OCI-LY3 (cell line): ENCODE results near the gene BIN2.

Experiments used
- H2AFZ ChIP-seq: fragments of 200-600, 300-600 bp; shearing (Covaris generic); 2 replicates; pipeline ENCODE4 v1.6.0; 2014; ENCODE audit warnings: antibody characterized with exemption, low read depth, low read length
- H3K27ac ChIP-seq: fragments of 200-600, 300-600 bp; sonication (generic); 2 replicates; pipeline ENCODE4 v1.5.1; 2014; ENCODE audit warnings: mild to moderate bottlenecking, low read length, moderate library complexity, mixed read lengths
- H3K27me3 ChIP-seq: fragments of 200-600, 300-600 bp; sonication (generic); 2 replicates; pipeline ENCODE4 v1.6.1; 2014; ENCODE audit warnings: low read depth, low read length, mixed read lengths
- H3K36me3 ChIP-seq: fragments of 200-600, 300-600 bp; sonication (generic); replicated peaks from 2 replicates; pipeline ENCODE3; 2014; ENCODE audit warnings: low read depth, low read length, mixed read lengths
- H3K4me1 ChIP-seq: fragments of 300-600, 200-600 bp; sonication (generic); 2 replicates; pipeline ENCODE4 v1.6.1; 2014; ENCODE audit warnings: low read length, mixed read lengths
- H3K4me2 ChIP-seq: fragments of 200-600, 300-600 bp; sonication (generic); 2 replicates; pipeline ENCODE4 v1.6.1; 2014; ENCODE audit warnings: low read length, mixed read lengths
- H3K4me3 ChIP-seq: fragments of 300-600, 200-600 bp; sonication (generic); 2 replicates; pipeline ENCODE4 v1.5.1; 2014; ENCODE audit warnings: antibody characterized with exemption, mild to moderate bottlenecking, low read length, moderate library complexity
- H3K79me2 ChIP-seq: fragments of 300-600, 200-600 bp; shearing (Covaris generic); 2 replicates; pipeline ENCODE4 v1.6.1; 2014; ENCODE audit warnings: mild to moderate bottlenecking, low read length, mixed read lengths
- H3K9ac ChIP-seq: fragments of 300-600, 200-600 bp; shearing (Covaris generic); 2 replicates; pipeline ENCODE4 v1.6.0; 2014; ENCODE audit warnings: mild to moderate bottlenecking, low read length, moderate library complexity
- H3K9me3 ChIP-seq: fragments of 200-600, 300-600 bp; shearing (Covaris generic); 2 replicates; pipeline ENCODE4 v1.6.1; 2014; ENCODE audit warnings: low read length, mixed read lengths; ENCODE audit not compliant: insufficient read depth
- H4K20me1 ChIP-seq: fragments of 200-600, 300-600 bp; sonication (generic); 2 replicates; pipeline ENCODE4 v1.6.1; 2016; ENCODE audit warnings: low read length, mixed read lengths; ENCODE audit not compliant: insufficient read depth
- CTCF ChIP-seq: fragments of 200-600, 300-600 bp; sonication (generic); IDR thresholded peaks from 2 replicates; pipeline ENCODE4 v1.5.1; 2014; ENCODE audit warnings: antibody characterized with exemption, low read length, low read depth
- EZH2phosphoT487 ChIP-seq: fragments of 200-600 bp; shearing (Covaris generic); IDR thresholded peaks from 2 replicates; pipeline ENCODE4 v1.6.1; 2018; ENCODE audit warnings: antibody characterized with exemption, mixed run types, low read depth

Gene BIN2

GRCh38 chr12:51254536-51254935, 69.4 kb downstream of the BIN2 start:
- H3K9me3 ChIP-seq, result no peaks in the 10 kb centered on the region
- TF ChIP-seq CTCF (no peak), EZH2phosphoT487 (no peak)
- no peaks in the 10 kb centered on the region for H3K27me3 ChIP-seq
- H3K9ac ChIP-seq, result no peak overlapping the region
- H3K4me1 ChIP-seq, result no peaks in the 10 kb centered on the region
- no peak overlapping the region for H2AFZ ChIP-seq
- no peak overlapping the region for H3K27ac ChIP-seq
- no peaks in the 10 kb centered on the region for H4K20me1 ChIP-seq
- no peak overlapping the region for H3K4me2 ChIP-seq
- H3K79me2 ChIP-seq, result no peaks in the 10 kb centered on the region
- no peak overlapping the region for H3K4me3 ChIP-seq
- no peaks in the 10 kb centered on the region for H3K36me3 ChIP-seq

GRCh38 chr12:51253276-51253675, 70.7 kb downstream of the BIN2 start:
- Histone ChIP-seq H3K27ac (no peak overlapping the region), H3K79me2 (no peaks in the 10 kb centered on the region), H3K4me1 (no peaks in the 10 kb centered on the region), H3K36me3 (no peaks in the 10 kb centered on the region), H3K4me3 (no peak overlapping the region), H4K20me1 (no peaks in the 10 kb centered on the region), H3K27me3 (no peaks in the 10 kb centered on the region), H2AFZ (no peak overlapping the region), H3K9ac (no peak overlapping the region), H3K9me3 (no peaks in the 10 kb centered on the region), H3K4me2 (no peak overlapping the region)
- TF ChIP-seq CTCF (no peak), EZH2phosphoT487 (no peak)

GRCh38 chr12:51247523-51248206, 76.3 kb downstream of the BIN2 start:
- Histone ChIP-seq H3K9ac (no peak overlapping the region), H3K27ac (no peak overlapping the region), H4K20me1 (no peaks in the 10 kb centered on the region), H3K4me2 (no peak overlapping the region), H3K9me3 (no peaks in the 10 kb centered on the region), H3K27me3 (no peaks in the 10 kb centered on the region), H3K79me2 (no peaks in the 10 kb centered on the region), H3K4me1 (peaks cover 17% of the 10 kb centered on the region), H3K36me3 (peaks cover 21% of the 10 kb centered on the region), H2AFZ (no peak overlapping the region), H3K4me3 (no peak overlapping the region)
- no peak for TF ChIP-seq CTCF
- no peak for TF ChIP-seq EZH2phosphoT487

GRCh38 chr12:51246254-51246853, 77.6 kb downstream of the BIN2 start:
- Histone ChIP-seq H3K4me3 (no peak overlapping the region), H2AFZ (no peak overlapping the region), H3K79me2 (no peaks in the 10 kb centered on the region), H3K36me3 (peaks cover 30% of the 10 kb centered on the region), H3K9me3 (no peaks in the 10 kb centered on the region), H3K9ac (no peak overlapping the region), H3K4me1 (peaks cover 25% of the 10 kb centered on the region), H3K4me2 (peak overlapping the region; percentile 22; the same call in 1 of the 2 replicates), H3K27me3 (no peaks in the 10 kb centered on the region), H4K20me1 (no peaks in the 10 kb centered on the region), H3K27ac (no peak overlapping the region)
- TF ChIP-seq EZH2phosphoT487 (no peak), CTCF (peak; percentile 29)
